ENCODE data around the gene RBM4. TPM values are rescaled to one million over a fixed set of nuclear protein-coding genes. Genes with fewer than 3 reads are reported as not detected.

Gene RBM4
- polyA plus RNA-seq, 1 experiment = 183 TPM

- DNase-seq (ENCODE audit: low read depth) = no peak
- TF ChIP-seq, protein P1, sequence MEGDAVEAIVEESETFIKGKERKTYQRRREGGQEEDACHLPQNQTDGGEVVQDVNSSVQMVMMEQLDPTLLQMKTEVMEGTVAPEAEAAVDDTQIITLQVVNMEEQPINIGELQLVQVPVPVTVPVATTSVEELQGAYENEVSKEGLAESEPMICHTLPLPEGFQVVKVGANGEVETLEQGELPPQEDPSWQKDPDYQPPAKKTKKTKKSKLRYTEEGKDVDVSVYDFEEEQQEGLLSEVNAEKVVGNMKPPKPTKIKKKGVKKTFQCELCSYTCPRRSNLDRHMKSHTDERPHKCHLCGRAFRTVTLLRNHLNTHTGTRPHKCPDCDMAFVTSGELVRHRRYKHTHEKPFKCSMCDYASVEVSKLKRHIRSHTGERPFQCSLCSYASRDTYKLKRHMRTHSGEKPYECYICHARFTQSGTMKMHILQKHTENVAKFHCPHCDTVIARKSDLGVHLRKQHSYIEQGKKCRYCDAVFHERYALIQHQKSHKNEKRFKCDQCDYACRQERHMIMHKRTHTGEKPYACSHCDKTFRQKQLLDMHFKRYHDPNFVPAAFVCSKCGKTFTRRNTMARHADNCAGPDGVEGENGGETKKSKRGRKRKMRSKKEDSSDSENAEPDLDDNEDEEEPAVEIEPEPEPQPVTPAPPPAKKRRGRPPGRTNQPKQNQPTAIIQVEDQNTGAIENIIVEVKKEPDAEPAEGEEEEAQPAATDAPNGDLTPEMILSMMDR (IDR thresholded peaks at IDR 0.05; ENCODE audit: insufficient read depth, low read depth, low read length) = no peak
- H3K4me3 ChIP-seq (ENCODE audit: low read depth, low read length) = no peak overlapping the region
- CTCF ChIA-PET = no interaction called here
- no peaks in the 10 kb centered on the region for H3K27me3 ChIP-seq (ENCODE audit: control insufficient read depth, insufficient read depth, low read length)
- peaks cover 10% of the 10 kb centered on the region for H3K36me3 ChIP-seq (ENCODE audit: control insufficient read depth, insufficient read depth, low read length)
- POLR2A ChIA-PET = no interaction called here
Observed at GRCh38 chr11:66609721-66610617, 28.5 kb upstream of the RBM4 start.

GRCh38 chr11:66612458-66612857, 26.0 kb upstream of the RBM4 start:
- H3K4me3 ChIP-seq (ENCODE audit: low read depth, low read length) = no peak overlapping the region
- H3K27me3 ChIP-seq (ENCODE audit: control insufficient read depth, insufficient read depth, low read length) = no peaks in the 10 kb centered on the region
- DNase-seq (ENCODE audit: low read depth) = no peak
- CTCF ChIA-PET = interaction anchor here (1.4 kb wide), 1 partner anchor 66 kb away, joined by 3 read pairs; no protein-coding TSS in a partner anchor
- no peaks in the 10 kb centered on the region for H3K36me3 ChIP-seq (ENCODE audit: control insufficient read depth, insufficient read depth, low read length)
- POLR2A ChIA-PET = no interaction called here
- TF ChIP-seq, protein P1 (IDR thresholded peaks at IDR 0.05; ENCODE audit: insufficient read depth, low read depth, low read length) = no peak

GRCh38 chr11:66614073-66614472, 24.4 kb upstream of the RBM4 start:
- Histone ChIP-seq H3K4me3 (ENCODE audit: low read depth, low read length) (no peak overlapping the region), H3K36me3 (ENCODE audit: control insufficient read depth, insufficient read depth, low read length) (no peaks in the 10 kb centered on the region), H3K27me3 (ENCODE audit: control insufficient read depth, insufficient read depth, low read length) (no peaks in the 10 kb centered on the region)
- TF ChIP-seq, protein P1 (IDR thresholded peaks at IDR 0.05; ENCODE audit: insufficient read depth, low read depth, low read length) = no peak
- DNase-seq (ENCODE audit: low read depth) = no peak
- ChIA-PET POLR2A (no interaction called here), CTCF (interaction anchor here (1.0 kb wide), 1 partner anchor 361 kb away, joined by 3 read pairs; no protein-coding TSS in a partner anchor)

- ChIA-PET CTCF (interaction anchor here (0.6 kb wide), 1 partner anchor 14 kb away, joined by 3 read pairs; no protein-coding TSS in a partner anchor), POLR2A (interaction anchor here (0.6 to 1.5 kb wide), 4 partner anchors 12 to 423 kb away, joined by 3 to 8 read pairs (median 4); partner anchors contain the start of gene RBM4)
- Histone ChIP-seq H3K36me3 (ENCODE audit: control insufficient read depth, insufficient read depth, low read length) (no peaks in the 10 kb centered on the region), H3K27me3 (ENCODE audit: control insufficient read depth, insufficient read depth, low read length) (no peaks in the 10 kb centered on the region), H3K4me3 (ENCODE audit: low read depth, low read length) (peak within 1 kb of the TSS; percentile 96)
- peak; percentile 94 for DNase-seq (ENCODE audit: low read depth)
- TF ChIP-seq, protein P1 (IDR thresholded peaks at IDR 0.05; ENCODE audit: insufficient read depth, low read depth, low read length) = no peak
Observed at GRCh38 chr11:66616379-66617154, 21.9 kb upstream of the RBM4 start, which contains the start of gene RBM14. Gene RBM14, plus strand, starts transcription at chr11:66616630. Its CDS starts 91 bp downstream, at chr11:66616721.

Data from BJ (cell line).